DOHH2 (cell line): ENCODE measurements around the gene PEMT.

Experiments
- H3F3A ChIP-seq: fragments of 200-600 bp; sonication (generic), shearing (Covaris generic); 2 replicates; pipeline ENCODE4 v1.6.0; 2016; ENCODE audit warnings: antibody characterized with exemption, mild to moderate bottlenecking; ENCODE audit not compliant: control insufficient read depth, insufficient read depth
- H3K27ac ChIP-seq: fragments of 200-600 bp; sonication (generic); 2 replicates; pipeline ENCODE4 v1.5.1; 2014; ENCODE audit warnings: low read depth, mild to moderate bottlenecking, low read length, moderate library complexity
- H3K27me3 ChIP-seq: fragments of 200-600 bp; sonication (generic); 2 replicates; pipeline ENCODE4 v1.6.1; 2014; ENCODE audit warnings: mild to moderate bottlenecking, low read length, mixed read lengths; ENCODE audit not compliant: control insufficient read depth
- H3K36me3 ChIP-seq: fragments of 200-600 bp; sonication (generic); 2 replicates; pipeline ENCODE4 v1.6.1; 2014; ENCODE audit warnings: mild to moderate bottlenecking, low read length, moderate library complexity, mixed read lengths; ENCODE audit not compliant: control insufficient read depth
- H3K4me1 ChIP-seq: fragments of 200-600 bp; sonication (generic); 2 replicates; pipeline ENCODE4 v1.6.1; 2014; ENCODE audit warnings: mild to moderate bottlenecking, low read length, mixed read lengths; ENCODE audit not compliant: control insufficient read depth
- H3K4me2 ChIP-seq: fragments of 200-600 bp; sonication (generic); 2 replicates; pipeline ENCODE4 v1.6.0; 2014; ENCODE audit warnings: mild to moderate bottlenecking, low read length, moderate library complexity
- H3K4me3 ChIP-seq: fragments of 200-600 bp; sonication (generic); 2 replicates; pipeline ENCODE4 v1.5.1; 2014; ENCODE audit warnings: mild to moderate bottlenecking, low read length, mixed read lengths
- H3K79me2 ChIP-seq: fragments of 200-600 bp; sonication (generic); 2 replicates; pipeline ENCODE4 v1.6.1; 2014; ENCODE audit warnings: mild to moderate bottlenecking, low read length, mixed read lengths; ENCODE audit not compliant: control insufficient read depth
- H3K9me2 ChIP-seq: fragments of 200-600 bp; sonication (generic); replicated peaks from 2 replicates; pipeline ENCODE4 v1.6.1; 2014; ENCODE audit warnings: mild to moderate bottlenecking, low read length, mixed read lengths; ENCODE audit not compliant: control insufficient read depth
- H3K9me3 ChIP-seq: fragments of 200-600 bp; sonication (generic); 2 replicates; pipeline ENCODE4 v1.6.1; 2014; ENCODE audit warnings: antibody characterized with exemption, low read length, mixed read lengths; ENCODE audit not compliant: control insufficient read depth, insufficient read depth
- H4K20me1 ChIP-seq: fragments of 200-600 bp; sonication (generic); 2 replicates; pipeline ENCODE4 v1.6.0; 2014; ENCODE audit warnings: low read depth, mild to moderate bottlenecking, antibody characterized with exemption, low read length, moderate library complexity; ENCODE audit not compliant: control insufficient read depth, insufficient read depth
- CTCF ChIP-seq: fragments of 200-600 bp; sonication (generic); IDR thresholded peaks from one replicate; pipeline ENCODE4 v1.5.1; 2014; ENCODE audit warnings: antibody characterized with exemption, mild to moderate bottlenecking, low read depth, low read length; ENCODE audit not compliant: poor library complexity, severe bottlenecking
- EZH2phosphoT487 ChIP-seq: fragments of 200-600 bp; sonication (generic); IDR thresholded peaks from 2 replicates; pipeline ENCODE4 v1.6.1; 2017; ENCODE audit warnings: borderline replicate concordance, mild to moderate bottlenecking, antibody characterized with exemption, low read length, moderate library complexity, mixed read lengths

The PEMT gene

GRCh38 chr17:17613708-17614114 is 22.2 kb upstream of the PEMT start:
- Histone ChIP-seq H3K4me1 (no peaks in the 10 kb centered on the region), H3K79me2 (no peaks in the 10 kb centered on the region), H3K36me3 (no peaks in the 10 kb centered on the region), H3K27me3 (no peaks in the 10 kb centered on the region), H3F3A (no peaks in the 10 kb centered on the region), H3K4me2 (no peak overlapping the region), H3K27ac (no peak overlapping the region), H3K9me3 (no peaks in the 10 kb centered on the region), H3K9me2 (no peaks in the 10 kb centered on the region), H4K20me1 (no peaks in the 10 kb centered on the region), H3K4me3 (no peak overlapping the region)
- TF ChIP-seq EZH2phosphoT487 (no peak), CTCF (peak; percentile 71)

GRCh38 chr17:17612085-17613022 is 20.8 kb upstream of the PEMT start:
- Histone ChIP-seq H3K27me3 (no peaks in the 10 kb centered on the region), H3K36me3 (no peaks in the 10 kb centered on the region), H3K79me2 (no peaks in the 10 kb centered on the region), H3K9me3 (no peaks in the 10 kb centered on the region), H3K4me2 (no peak overlapping the region), H3F3A (no peaks in the 10 kb centered on the region), H4K20me1 (no peaks in the 10 kb centered on the region), H3K4me3 (no peak overlapping the region), H3K27ac (no peak overlapping the region), H3K9me2 (no peaks in the 10 kb centered on the region), H3K4me1 (no peaks in the 10 kb centered on the region)
- TF ChIP-seq CTCF: no peak
- no peak for TF ChIP-seq EZH2phosphoT487

GRCh38 chr17:17609121-17609520 is 17.6 kb upstream of the PEMT start:
- Histone ChIP-seq H3F3A (no peaks in the 10 kb centered on the region), H3K79me2 (no peaks in the 10 kb centered on the region), H3K36me3 (no peaks in the 10 kb centered on the region), H4K20me1 (no peaks in the 10 kb centered on the region), H3K9me2 (no peaks in the 10 kb centered on the region), H3K27ac (no peak overlapping the region), H3K9me3 (no peaks in the 10 kb centered on the region), H3K4me1 (no peaks in the 10 kb centered on the region), H3K27me3 (no peaks in the 10 kb centered on the region), H3K4me3 (no peak overlapping the region), H3K4me2 (no peak overlapping the region)
- TF ChIP-seq CTCF: no peak
- no peak for TF ChIP-seq EZH2phosphoT487
